HG03135 (cell line): Measurements from ENCODE around the gene YIF1B.

Source experiments
- ATAC-seq: cut with Tn5 transposase; IDR thresholded peaks from one replicate; pipeline ENCODE4 v1.9.1; 2021; ENCODE audit warnings: mild to moderate bottlenecking, moderate library complexity; ENCODE audit not compliant: unreplicated experiment

YIF1B gene

DNA sequence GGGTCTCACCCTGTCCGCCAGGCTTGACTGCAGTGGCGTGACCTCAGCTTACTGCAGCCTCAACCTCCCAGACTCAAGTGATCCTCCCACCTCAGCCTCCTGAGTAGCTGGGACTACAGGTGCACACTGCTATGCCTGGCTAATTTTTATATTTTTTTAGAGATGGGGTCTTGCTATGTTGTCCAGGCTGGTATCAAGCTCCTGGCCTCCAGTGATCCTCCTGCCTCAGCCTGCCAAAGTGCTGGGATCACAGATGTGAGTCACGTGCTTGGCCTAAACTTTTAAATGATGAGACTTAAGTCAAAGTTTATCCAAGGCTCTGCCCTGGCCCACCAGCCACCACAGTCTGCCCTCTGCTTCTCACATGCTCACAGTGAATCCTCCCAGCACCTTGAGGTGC lies 9.5 kb downstream of the YIF1B start:
- ATAC-seq, result no peak

DNA sequence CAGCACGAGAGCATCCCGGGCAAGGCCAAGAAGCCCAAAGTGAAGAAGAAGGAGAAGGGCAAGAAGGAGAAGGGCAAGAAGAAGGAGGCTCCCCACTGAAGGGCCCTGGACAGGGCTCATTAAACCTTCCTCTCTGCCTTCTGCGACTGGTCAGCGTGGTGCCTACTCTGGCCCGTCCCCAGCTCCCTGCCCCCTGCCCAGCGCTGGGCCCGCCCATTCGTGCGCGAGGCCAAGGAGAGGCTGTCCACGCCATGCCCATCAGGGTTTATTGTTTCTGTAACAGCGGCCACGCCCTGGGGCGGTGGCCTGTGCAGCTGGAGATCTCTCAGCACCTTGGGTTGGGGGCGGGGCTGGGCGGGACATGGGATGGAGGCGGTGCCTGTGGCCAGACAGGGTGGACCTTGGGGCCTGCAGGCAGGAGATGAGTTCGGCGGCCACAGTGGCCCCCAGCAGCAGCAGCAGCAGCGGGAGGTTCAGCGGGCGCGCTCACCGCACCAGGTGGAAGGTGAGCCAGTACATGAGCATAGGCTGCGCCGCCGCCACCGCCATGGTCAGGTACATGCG lies 10.8 kb downstream of the YIF1B start:
- no peak for ATAC-seq

DNA sequence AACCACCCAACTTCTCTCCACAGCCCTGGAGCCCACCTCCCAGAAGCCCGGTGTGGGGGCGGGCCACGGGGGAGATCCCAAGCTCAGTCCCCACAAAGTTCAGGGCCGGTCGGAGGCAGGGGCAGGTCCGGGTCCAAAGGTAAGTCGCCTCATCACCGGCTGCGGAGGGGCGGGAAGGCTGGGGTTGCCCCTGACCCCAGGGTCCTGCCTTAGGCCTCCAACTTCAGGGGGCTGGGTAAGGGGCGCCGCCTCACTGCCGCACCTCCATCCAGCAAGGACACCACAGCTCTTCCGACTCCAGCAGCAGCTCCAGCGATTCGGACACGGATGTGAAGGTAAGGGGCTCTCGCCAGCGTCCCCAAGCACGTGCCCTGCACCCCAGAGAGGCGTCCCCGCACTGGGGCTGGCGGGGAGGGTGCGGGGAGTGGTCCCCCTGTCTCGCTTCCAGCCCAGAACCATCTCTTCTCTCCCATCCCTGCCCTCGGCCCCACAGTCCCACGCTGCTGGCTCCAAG lies 11.3 kb downstream of the YIF1B start:
- no peak for ATAC-seq

DNA sequence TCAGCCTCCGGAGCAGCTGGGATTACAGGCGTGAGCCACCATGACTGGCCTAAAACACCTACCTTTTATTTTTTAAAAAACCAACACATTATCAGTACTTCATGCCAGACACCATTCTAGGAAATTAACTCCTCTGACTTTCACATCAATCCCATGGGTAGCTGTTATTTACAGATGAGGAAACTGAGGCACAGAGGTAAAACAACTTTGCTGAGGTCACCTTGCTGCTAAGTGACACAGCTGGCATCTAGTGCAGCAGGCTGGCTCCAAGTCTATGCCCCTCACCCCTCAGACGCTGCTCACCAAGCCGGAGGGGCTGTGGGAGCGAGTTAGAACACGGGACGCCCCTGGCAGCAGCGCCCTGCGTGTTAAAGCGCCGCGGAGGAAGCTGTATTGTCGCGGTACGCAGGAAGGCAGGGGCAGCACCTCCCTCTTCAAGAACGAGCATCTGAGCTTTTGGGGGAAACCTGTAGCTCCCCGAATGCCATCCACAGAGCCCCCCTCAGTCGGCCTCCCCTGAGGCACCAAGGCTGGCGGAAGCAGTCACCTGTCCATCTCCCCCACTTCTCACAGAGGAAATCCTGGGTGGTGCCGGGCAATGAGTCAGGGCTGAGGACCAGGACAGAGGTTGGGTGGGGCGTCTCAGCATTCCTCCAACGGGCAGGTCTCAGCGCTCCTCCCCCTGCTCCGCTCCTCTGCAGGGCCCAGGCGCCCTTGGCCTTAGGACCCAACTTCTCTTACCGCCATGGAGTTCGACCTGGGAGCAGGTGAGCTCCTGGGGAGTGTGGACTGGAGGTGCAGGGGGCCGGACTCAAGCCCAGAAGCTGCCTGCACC lies 12.0 kb downstream of the YIF1B start, which contains the start of gene C19orf33:
C19orf33 (plus strand) TSS at position 735 of the 835 bp plus-strand sequence; CDS start at position 746, 11 bp downstream.
- no peak for ATAC-seq

DNA sequence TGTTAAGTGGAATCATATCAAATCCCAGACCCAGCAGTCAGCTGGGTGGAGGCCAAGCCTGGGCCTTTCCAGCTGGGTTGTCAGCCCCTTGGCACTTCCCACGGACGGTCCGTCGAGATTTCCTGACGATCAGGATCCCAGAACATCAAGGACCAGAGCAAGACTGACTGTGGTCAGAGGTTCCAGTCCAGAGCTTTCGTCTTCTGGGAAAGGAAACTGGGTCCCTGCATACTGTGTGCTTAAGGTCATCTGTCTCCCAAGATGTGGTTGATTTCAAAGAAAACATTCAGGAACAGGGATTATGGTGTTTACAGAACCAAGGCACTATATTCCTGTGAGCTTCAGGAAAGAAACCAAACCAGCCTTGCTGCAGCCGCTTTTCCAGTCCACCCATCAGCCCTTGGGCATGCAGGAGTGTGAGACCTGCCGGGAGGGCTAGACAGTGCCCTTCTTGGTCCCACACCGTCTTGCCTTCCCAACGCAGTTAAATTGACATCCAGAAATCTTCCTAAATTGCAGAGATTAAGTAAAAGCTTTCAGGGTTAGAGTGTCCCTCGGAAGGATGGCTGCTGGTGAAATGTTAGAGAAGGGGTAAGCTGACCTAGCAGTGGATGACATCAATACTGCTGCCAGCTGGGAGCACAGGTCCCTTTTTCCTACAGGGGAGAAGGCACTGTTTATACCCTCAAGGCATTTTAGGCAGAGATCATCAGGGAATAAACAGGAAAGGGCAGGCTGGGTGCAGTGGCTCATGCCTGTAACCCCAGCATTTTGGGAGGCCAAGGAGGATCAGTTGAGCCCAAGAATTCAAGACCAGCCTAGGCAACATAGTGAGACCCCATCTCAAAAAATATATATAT lies 16.7 kb downstream of the YIF1B start:
- no peak for ATAC-seq

DNA sequence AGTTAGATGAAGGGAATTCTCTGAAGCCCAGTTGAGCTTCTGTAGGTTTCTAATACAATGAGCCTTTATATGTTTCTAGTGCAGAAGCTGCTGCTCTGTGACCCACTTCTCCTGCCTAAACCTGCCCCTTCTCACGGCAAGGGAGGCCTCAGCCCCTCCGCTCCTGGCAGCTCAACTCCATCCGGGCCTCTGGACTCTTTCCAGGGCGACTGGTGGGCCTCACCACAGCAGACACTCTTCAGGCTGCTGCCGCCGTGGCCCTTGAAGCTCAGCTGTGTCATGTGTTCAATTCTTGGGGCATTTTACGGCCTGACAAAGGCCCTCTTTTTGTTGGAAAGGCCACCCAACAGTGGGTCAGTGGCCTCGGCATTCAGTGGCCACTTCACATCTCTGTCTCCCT lies 21.7 kb downstream of the YIF1B start:
- ATAC-seq, result no peak

DNA sequence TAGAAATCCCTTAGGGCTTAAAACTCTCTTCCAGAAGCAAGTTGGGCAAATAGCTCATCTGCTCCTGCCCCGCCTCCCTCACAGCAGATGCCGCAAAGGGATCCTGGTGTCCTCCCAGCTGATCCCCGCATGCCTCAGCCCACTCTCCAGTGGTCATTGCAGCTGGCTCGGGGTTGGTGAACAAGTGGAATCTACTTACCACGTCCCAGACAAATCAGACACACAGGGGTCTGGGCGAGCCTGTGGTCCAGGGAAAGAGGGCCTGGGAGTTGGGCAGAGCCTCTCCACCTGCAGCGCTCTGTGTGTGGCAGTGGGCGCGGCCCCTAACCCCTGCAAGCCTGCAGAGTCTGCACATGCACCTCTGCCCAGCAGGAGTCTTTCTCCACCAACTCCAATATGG lies 22.5 kb downstream of the YIF1B start:
- ATAC-seq, result no peak

DNA sequence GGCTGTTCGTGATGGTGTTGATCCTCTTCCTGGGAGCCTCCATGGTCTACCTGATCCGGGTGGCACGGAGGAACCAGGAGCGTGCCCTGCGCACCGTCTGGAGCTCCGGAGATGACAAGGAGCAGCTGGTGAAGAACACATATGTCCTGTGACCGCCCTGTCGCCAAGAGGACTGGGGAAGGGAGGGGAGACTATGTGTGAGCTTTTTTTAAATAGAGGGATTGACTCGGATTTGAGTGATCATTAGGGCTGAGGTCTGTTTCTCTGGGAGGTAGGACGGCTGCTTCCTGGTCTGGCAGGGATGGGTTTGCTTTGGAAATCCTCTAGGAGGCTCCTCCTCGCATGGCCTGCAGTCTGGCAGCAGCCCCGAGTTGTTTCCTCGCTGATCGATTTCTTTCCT lies 23.9 kb downstream of the YIF1B start:
- ATAC-seq, result no peak

DNA sequence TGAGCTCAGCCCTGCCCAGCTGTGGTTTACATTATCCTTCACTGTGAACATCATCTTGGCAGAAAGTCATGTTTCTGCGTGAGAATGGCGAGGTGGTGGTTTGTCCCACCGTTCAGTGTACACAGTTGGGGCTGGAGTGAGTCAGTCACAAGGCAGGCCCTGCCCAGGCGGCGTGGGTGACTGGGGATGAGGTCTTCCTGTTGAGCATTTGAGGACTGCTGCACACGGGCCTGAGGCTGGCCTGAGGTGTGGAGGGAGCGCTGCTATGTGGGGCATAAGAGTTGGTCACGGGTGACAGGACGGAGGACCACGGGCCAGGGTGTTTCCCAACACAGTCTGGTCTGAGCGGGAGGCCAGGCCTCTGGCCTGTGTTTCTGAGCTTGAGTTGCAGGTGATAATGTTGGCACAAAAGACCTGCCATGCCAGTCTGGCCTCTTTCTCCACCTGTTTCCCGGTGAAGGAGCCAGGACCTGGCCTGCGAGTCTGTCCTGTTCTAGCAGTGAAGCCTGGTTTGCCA lies 25.1 kb downstream of the YIF1B start:
- ATAC-seq, result no peak

DNA sequence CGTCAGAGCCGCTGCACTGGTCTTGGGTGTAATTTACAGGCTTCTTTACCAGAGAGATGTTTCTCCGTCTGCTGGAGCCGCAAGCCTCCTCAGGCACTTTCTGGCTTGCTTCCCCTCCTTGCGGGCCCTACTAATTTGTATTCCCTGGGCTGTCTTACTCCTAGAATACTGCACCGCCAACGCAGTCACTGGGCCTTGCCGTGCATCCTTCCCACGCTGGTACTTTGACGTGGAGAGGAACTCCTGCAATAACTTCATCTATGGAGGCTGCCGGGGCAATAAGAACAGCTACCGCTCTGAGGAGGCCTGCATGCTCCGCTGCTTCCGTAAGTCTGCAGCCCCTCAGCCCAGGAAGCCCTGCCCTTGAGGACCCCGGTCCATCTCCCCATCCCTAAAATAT lies 25.8 kb downstream of the YIF1B start:
- ATAC-seq, result no peak

DNA sequence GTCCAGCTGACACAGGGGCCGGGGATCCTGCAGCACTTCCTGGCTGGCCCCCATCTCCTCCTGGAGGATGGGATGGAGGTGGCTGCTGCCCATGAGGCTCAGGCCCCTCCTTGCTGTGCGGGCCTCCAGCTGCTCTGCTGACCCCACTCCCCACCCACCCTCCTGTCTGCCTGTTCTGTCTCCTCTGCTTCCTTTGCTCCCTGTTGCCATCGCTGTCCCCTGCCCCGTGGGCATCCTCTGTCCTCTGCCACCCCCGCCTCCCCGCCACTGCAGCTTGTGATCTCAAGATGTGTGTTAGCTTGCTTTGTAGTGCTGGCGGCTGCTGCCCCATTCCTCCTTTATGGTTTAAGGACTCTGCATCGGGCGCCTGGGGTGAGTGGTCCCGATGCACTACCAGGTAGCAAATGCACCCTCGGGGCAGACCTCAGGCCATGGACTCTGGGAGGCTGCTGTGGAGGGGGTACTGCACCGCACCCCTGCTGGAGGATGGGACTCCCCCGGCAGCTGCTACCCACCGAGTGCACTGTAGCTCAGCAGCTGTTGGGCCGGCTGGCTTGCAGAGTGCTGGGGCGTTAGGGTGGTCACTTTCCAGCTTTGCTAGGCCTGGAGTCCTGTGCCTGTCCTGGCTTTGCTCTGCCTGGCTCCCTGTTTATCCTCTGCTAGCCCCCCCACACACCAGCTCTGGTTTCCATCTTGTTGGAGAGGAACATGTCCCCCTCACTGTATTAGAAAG lies 27.5 kb downstream of the YIF1B start:
- no peak for ATAC-seq

DNA sequence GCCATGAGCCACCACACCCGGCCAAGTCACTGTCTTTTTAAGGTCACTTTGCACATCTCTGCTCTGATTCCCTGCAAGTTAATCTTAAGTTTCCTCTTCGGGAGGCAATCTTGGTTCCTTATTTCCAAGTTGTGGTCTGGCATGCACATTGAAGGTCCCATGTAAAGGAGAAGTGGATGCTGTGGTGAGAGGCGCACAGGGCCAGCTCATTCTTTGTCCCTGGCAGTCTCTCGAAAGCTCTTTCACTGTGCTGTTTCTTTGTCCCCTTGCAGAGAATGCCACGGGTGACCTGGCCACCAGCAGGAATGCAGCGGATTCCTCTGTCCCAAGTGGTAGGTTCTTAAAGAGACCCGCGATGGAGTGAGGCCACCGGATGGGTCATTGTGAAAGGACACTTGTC lies 28.1 kb downstream of the YIF1B start:
- no peak for ATAC-seq

DNA sequence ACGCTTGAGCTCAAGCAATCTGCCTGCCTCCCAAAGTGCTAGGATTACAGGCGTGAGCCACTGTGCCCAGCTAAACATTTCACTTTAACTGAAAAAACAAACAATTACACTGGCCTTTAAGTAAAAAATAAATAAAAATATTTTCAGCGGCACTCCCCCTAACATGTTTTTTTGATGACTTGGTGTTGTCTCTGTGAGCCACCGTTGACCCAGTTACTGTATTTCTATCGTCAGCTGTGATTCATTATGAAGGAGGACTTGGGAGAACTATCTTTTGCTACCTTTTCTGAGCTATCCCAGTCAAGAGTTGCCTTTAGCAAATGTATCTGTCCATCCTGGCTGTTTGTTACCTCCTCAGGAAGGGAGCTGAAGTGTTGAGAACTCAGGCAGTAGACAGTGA lies 30.2 kb downstream of the YIF1B start:
- ATAC-seq, result no peak

DNA sequence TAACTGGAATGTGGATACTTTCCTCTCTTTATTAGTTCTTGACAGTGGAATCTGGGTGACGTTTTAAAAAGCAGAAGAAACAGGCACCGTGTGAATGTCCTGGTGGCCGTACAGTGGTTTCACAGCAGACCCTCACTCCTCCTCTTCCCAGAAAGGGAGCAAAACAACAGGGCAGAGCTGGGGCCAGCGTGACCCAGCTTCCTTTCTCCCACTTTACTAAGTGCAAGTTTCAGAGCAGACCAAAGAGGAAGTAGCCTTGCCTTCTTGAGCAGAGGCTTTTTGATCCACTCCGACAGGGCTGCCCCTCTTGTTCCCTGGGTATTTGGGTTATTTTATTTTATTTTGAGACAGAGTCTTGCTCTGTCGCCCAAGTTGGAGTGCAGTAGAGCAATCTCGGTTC lies 31.3 kb downstream of the YIF1B start:
- no peak for ATAC-seq

DNA sequence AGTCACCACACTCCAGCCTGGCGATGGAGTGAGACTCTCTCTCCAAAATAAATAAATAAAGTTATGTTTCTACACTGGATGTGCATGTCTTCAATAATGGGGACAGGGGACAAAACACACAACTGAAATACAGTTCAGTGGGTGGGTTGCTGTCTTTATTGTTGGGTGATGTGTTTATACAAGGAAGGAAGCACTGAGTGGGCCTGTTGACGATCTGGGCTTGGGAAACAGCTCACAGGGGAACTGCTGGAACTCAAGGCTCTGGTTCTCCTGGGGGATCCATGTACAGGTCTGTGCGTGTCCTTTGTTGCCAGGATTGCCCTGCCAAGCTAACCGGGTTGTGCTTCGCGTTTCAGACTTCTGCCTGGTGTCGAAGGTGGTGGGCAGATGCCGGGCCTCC lies 32.5 kb downstream of the YIF1B start:
- no peak for ATAC-seq

DNA sequence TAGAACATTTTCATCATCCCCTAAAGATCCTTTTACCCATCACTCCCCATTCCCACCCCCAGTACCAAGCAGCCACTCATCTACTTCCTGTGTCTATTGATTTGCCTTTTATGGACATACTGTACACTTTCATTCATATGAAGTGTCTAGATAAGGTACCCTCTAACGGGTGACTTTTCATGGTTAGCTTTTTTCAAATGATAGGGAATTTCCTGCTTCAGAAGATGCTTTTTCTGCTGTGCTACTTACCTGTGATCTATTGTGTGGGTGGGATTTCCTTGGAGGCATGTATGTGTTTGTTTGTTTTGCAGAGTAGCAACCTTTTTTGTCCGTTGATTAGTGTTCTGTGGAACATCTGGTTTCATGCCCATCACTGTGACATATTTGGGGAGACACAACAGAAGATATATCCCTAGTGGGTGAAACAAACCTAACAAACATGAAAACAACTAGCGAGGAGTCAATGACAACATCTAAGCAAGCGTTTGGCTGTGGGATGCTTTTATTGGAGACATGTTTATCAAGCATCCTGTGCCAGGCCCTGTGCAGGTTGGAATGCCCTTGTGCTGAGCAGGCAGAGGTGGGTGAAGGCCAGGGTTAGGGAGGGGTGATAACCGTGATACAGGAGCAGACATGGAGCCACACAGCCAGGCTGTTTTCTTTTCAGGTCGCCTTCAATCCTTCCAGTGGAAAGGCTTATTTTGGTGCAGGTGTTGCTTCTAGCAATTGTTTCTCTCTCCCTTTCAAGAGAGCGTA lies 33.8 kb downstream of the YIF1B start:
- no peak for ATAC-seq

DNA sequence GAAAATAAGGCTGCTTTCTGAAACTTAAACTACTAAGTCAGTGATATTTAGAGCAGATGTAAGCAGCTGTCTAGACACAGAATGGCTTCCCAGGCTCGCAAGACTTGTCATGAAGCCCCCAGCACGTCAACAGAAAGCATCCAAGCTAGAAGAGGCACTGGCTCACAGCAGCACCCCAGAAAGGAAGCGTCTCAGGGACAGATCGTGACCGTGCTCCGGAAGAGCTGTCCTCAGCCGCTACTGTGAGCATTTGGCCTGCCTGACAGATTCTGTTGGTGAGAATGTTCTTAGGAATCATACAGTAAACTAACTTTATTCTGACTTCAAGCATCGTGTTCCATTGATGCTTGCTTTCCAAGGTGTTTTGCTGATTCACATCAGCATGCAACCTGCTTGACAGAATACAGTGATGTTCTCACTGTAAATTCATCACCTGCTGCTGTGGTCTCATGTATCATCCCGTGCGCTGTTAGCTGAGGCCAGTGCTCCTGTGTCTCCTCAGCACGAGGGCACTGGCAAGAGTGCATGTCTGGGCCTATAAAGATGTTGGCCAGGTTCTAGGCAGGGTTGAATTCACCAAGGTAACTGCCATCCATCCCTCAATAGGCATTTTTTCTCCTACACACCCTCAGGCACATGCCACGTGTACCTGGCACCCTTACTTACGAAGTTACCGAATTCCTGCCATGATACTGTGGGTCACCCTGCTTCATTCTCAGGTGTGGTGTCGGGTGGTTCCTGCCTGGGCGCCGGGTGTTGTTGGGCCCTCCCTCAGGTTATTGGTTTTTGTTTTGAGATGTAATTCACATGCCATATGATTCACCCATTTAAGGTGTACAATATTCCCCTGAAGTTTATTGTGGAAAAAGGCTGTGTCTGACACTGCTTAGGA lies 35.5 kb downstream of the YIF1B start:
- ATAC-seq, result no peak

DNA sequence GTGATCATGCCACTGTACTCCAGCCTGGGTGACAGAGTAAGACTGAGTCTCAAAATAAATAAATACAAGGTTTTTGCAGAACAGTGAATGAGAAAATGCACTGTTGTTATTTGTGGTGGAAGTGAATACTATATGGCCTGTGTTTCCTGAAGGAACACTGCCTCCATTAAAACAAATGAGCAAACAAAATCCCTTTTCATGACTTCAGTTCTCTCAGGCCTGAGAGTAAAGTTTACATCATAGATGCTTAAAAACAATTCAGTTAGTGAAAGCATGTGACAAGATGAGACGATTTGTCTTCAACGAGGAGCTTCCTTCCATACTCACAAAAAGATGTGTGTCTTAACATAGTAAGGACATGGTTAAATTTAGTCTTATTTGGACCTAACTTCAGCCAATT lies 37.0 kb downstream of the YIF1B start:
- no peak for ATAC-seq
